Esophagus (tissue), 2 donors: ENCODE results near the gene FAM168A. TPM values are rescaled to one million over a fixed set of nuclear protein-coding genes. Genes with fewer than 3 reads are reported as not detected.
"Not testable (repeated sequence)": the region's sequence is repeated elsewhere in the genome, so short reads cannot be mapped to it uniquely, and the experiment has no call there.

ENCODE experiments used
- H3K27ac ChIP-seq, 2 donors: one replicate each; pipeline ENCODE4 v1.5.1; 2013; ENCODE audit warnings: low read depth in 2 of 2, mild to moderate bottlenecking in 2 of 2, inconsistent platforms in 1 of 2, low read length in 1 of 2, moderate library complexity in 1 of 2
- H3K27me3 ChIP-seq, 2 donors: one replicate each; pipeline ENCODE4 v1.6.1; 2013; ENCODE audit warnings: low read length in 2 of 2, control low read depth in 1 of 2, mild to moderate bottlenecking in 1 of 2; ENCODE audit not compliant: insufficient read depth in 2 of 2, control insufficient read depth in 1 of 2
- H3K36me3 ChIP-seq, 2 donors: one replicate each; pipeline ENCODE4 v1.6.1; 2013; ENCODE audit warnings: low read length in 1 of 2; ENCODE audit not compliant: control insufficient read depth in 2 of 2, insufficient read depth in 2 of 2
- H3K4me1 ChIP-seq, 2 donors: one replicate each; pipeline ENCODE4 v1.6.1; 2013; ENCODE audit warnings: low read length in 1 of 2; ENCODE audit not compliant: control insufficient read depth in 2 of 2, insufficient read depth in 2 of 2
- H3K4me3 ChIP-seq, 2 donors: one replicate each; pipeline ENCODE4 v1.5.1; 2013; ENCODE audit warnings: low read length in 2 of 2, mild to moderate bottlenecking in 2 of 2, low read depth in 1 of 2, moderate library complexity in 1 of 2
- H3K9me3 ChIP-seq, 2 donors: one replicate each; pipeline ENCODE4 v1.6.1; 2013; ENCODE audit warnings: mild to moderate bottlenecking in 2 of 2, low read depth in 1 of 2, low read length in 1 of 2, moderate library complexity in 1 of 2; ENCODE audit not compliant: control insufficient read depth in 2 of 2, insufficient read depth in 1 of 2
- WGBS, 2 donors: extraction: QIAGEN DNeasy Blood & Tissue Kit; methylation state at CpG; one replicate each; pipeline ENCODE4 v1.1.7; 2013; 5-methylcytosine and 5-hydroxymethylcytosine counted together
- polyA plus RNA-seq, 2 donors: library from polyadenylated mRNA; stranded (reverse); fragments of 200-250 nt; gene quantifications; one replicate each; pipeline ENCODE4 v1.2.3, GENCODE V29; 2013
- donor health status: healthy with polysubstance abuse.
- donor health status: Bipolar disorder and iron deficiency.

The FAM168A gene
- polyA plus RNA-seq, 2 donors, result 4.0 TPM

- peaks cover 2 to 4% of the 10 kb centered on the region in 2 donors for H3K4me1 ChIP-seq
- H3K36me3 ChIP-seq, result no peaks in the 10 kb centered on the region
- WGBS, 2 donors, result 47 to 62% methylated on average over 1 of the region's 1 CpG
- no peak overlapping the region for H3K4me3 ChIP-seq
- H3K27ac ChIP-seq, result peak overlapping the region; percentile 6 to 18
- no peaks in the 10 kb centered on the region for H3K9me3 ChIP-seq
- no peaks in the 10 kb centered on the region for H3K27me3 ChIP-seq
Measured at GRCh38 chr11:73493956-73494598, 103.8 kb downstream of the FAM168A start.

GRCh38 chr11:73481626-73482025 lies 116.3 kb downstream of the FAM168A start:
- Histone ChIP-seq H3K9me3 (no peaks in the 10 kb centered on the region), H3K27me3 (no peaks in the 10 kb centered on the region), H3K4me1 (no peaks in the 10 kb centered on the region), H3K36me3 (peaks cover 0 to 2% of the 10 kb centered on the region in 2 donors), H3K27ac (no peak overlapping the region), H3K4me3 (no peak overlapping the region)
- 94 to 96% methylated on average over 1 of the region's 1 CpG for WGBS, 2 donors

- 65 to 79% methylated on average over 2 of the region's 2 CpGs for WGBS, 2 donors
- Histone ChIP-seq H3K36me3 (peaks cover 0 to 2% of the 10 kb centered on the region in 2 donors), H3K9me3 (no peaks in the 10 kb centered on the region), H3K27ac (no peak overlapping the region), H3K27me3 (no peaks in the 10 kb centered on the region), H3K4me3 (no peak overlapping the region), H3K4me1 (no peaks in the 10 kb centered on the region)
Measured at GRCh38 chr11:73480677-73481076, 117.2 kb downstream of the FAM168A start.

GRCh38 chr11:73478737-73479347 lies 119.1 kb downstream of the FAM168A start:
- Histone ChIP-seq H3K27me3 (no peaks in the 10 kb centered on the region), H3K27ac (no peak overlapping the region), H3K4me3 (no peak overlapping the region), H3K36me3 (peaks cover 0 to 2% of the 10 kb centered on the region in 2 donors), H3K9me3 (no peaks in the 10 kb centered on the region), H3K4me1 (no peaks in the 10 kb centered on the region)
- WGBS, 2 donors, result 42 to 59% methylated on average over 1 of the region's 1 CpG

GRCh38 chr11:73477518-73477917 lies 120.4 kb downstream of the FAM168A start:
- H3K9me3 ChIP-seq, result no peaks in the 10 kb centered on the region
- H3K4me3 ChIP-seq, result no peak overlapping the region
- peaks cover 0 to 2% of the 10 kb centered on the region in 2 donors for H3K36me3 ChIP-seq
- 93 to 94% methylated on average over 2 of the region's 2 CpGs for WGBS, 2 donors
- no peaks in the 10 kb centered on the region for H3K27me3 ChIP-seq
- H3K27ac ChIP-seq, result no peak overlapping the region
- H3K4me1 ChIP-seq, result no peaks in the 10 kb centered on the region

GRCh38 chr11:73475549-73476095 lies 122.3 kb downstream of the FAM168A start:
- Histone ChIP-seq H3K36me3 (no peaks in the 10 kb centered on the region), H3K27ac (no peak overlapping the region), H3K9me3 (no peaks in the 10 kb centered on the region), H3K4me3 (no peak overlapping the region), H3K4me1 (no peaks in the 10 kb centered on the region), H3K27me3 (no peaks in the 10 kb centered on the region)

GRCh38 chr11:73473252-73473651 lies 124.7 kb downstream of the FAM168A start:
- H3K4me1 ChIP-seq, result no peaks in the 10 kb centered on the region
- no peaks in the 10 kb centered on the region for H3K9me3 ChIP-seq
- H3K36me3 ChIP-seq, result no peaks in the 10 kb centered on the region
- no peak overlapping the region for H3K4me3 ChIP-seq
- 96 to 100% methylated on average over 1 of the region's 1 CpG for WGBS, 2 donors
- H3K27me3 ChIP-seq, result no peaks in the 10 kb centered on the region
- no peak overlapping the region for H3K27ac ChIP-seq

- H3K27ac ChIP-seq, H3K9me3 ChIP-seq, H3K4me3 ChIP-seq, H3K4me1 ChIP-seq, H3K27me3 ChIP-seq, H3K36me3 ChIP-seq: not testable (repeated sequence)
- WGBS, 2 donors, result 89 to 91% methylated on average over 13 of the region's 13 CpGs
Measured at GRCh38 chr11:73470036-73470612, 127.8 kb downstream of the FAM168A start.

- Histone ChIP-seq H3K4me3 (no peak overlapping the region), H3K36me3 (no peaks in the 10 kb centered on the region), H3K27ac (no peak overlapping the region), H3K9me3 (no peaks in the 10 kb centered on the region), H3K27me3 (no peaks in the 10 kb centered on the region), H3K4me1 (no peaks in the 10 kb centered on the region)
- 78 to 83% methylated on average over 3 of the region's 3 CpGs for WGBS, 2 donors
Measured at GRCh38 chr11:73469401-73469800, 128.5 kb downstream of the FAM168A start.
